HG03521 (cell line): ENCODE measurements around the gene CCDC102A.
"Not testable (repeated sequence)": the region's sequence is repeated elsewhere in the genome, so short reads cannot be mapped to it uniquely, and the experiment has no call there.

Experiments
- ATAC-seq: cut with Tn5 transposase; IDR thresholded peaks from one replicate; pipeline ENCODE4 v1.9.1; 2021; ENCODE audit warnings: mild to moderate bottlenecking, moderate library complexity; ENCODE audit not compliant: unreplicated experiment

The CCDC102A gene

GRCh38 chr16:57536306-57537193 is at the start of gene CCDC102A:
CCDC102A (minus strand) TSS chr16:57536571; CDS start chr16:57529177, 7,394 bp downstream.
- peak; percentile 28 for ATAC-seq

GRCh38 chr16:57585051-57585687 is 48.8 kb upstream of the CCDC102A start:
- no peak for ATAC-seq

DNA sequence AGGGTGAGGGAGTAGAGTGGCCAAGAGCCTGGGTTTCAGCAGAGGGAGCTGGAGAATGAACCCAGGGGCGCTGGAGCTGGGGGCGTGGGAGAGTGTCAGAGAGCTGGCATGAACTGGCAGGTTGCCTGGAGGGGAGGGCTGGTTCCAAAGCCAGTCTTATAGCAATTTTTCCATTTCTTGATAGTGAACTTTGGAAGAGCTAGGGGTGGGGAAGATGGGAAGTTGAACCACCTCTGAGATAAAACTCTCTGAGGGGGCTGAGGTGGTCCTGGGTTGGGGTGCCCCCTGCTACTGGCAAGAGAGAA is 42.9 kb upstream of the CCDC102A start:
- no peak for ATAC-seq

GRCh38 chr16:57578521-57579360 is 42.4 kb upstream of the CCDC102A start:
- ATAC-seq: no peak

DNA sequence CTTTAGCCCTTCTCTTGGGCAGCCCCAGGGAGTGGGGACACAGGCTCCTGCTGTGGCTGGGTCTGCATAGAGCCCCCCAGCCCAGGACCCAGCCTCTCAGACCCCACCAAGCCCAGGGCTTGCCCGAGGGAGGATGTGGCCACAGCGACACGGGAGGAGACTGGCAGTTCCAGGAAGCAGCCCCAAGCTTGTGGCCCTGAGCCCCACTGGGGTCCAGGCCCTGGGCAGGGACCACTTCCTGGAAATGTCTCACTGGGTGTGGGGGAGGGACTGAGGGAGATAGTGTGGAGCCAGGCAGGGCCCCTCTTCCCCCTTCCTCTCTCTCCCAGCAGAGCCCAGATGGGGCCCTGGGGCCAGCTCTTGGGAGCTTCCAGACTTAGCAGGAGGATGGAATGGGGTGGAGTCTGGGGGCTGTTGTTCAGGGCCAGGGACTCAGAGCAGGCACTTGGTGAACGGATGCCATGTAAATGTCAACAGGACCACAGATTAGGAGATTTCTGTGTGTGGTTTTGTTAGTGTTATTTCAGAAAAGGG is 41.4 kb upstream of the CCDC102A start:
- no peak for ATAC-seq

DNA sequence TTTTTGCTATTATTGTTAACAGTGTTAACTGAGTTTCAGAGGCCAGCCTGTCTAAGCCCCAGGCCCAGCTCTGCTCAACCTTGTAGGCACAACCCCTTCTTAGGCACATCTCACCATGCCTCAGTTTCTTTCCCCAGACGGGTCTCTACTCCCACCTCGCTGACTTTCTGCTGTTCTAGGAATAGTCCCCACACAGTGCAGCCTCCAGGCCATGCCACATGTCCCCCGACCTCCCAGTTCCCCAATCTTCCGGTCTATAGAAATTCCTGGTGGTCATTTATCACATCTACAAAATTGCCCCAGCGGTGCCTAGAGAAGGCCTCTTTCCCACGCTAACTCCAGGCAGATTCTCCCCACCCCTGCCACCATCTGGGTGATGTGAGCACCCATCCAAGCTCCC is 40.8 kb upstream of the CCDC102A start:
- no peak for ATAC-seq

DNA sequence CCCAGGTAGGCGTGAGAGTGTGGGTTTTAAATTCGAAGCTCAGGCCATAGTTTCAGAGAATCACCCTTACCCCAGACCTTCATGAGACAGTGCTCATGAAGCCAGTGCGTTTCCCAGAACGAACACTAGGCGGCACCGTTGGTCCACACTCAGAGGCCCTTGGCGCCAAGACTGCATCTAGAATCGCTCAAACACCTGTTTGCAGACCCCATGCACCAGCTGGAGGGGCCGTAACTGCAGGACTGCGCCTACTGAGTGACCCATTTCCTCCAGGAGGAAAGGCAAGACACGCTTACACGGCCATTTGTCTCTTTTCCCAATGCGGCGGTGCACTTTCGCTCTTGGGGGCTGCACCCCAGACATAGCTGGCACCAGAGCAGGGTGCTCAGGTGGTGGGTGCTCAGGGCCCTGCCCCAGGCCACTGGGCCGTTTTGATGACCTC is 40.1 kb upstream of the CCDC102A start:
- no peak for ATAC-seq

- no peak for ATAC-seq
Observed at GRCh38 chr16:57575468-57576277, 39.3 kb upstream of the CCDC102A start.

GRCh38 chr16:57574646-57575467 is 38.5 kb upstream of the CCDC102A start:
- ATAC-seq: no peak

DNA sequence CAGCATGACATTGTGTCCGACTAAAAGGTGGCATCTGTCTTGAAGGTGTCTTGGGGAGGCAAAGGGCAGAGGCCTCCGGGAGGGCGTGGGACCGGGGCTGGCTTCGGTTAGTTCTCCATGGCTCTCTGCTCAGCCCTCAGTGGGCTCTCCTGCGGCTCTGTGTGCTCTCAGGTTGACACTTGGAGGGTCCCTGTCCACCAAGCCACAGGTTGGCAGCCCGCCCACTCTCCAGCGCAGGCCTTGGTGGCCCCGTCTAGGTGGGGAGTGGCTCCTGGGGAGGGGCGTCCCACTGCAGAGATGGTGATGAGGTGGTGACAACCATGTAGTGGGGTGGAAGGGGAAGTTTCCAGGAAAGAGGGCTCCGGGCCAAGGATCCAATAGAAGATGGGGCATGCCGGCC is 37.7 kb upstream of the CCDC102A start:
- no peak for ATAC-seq

- no peak for ATAC-seq
Observed at GRCh38 chr16:57572978-57573728, 36.8 kb upstream of the CCDC102A start.

DNA sequence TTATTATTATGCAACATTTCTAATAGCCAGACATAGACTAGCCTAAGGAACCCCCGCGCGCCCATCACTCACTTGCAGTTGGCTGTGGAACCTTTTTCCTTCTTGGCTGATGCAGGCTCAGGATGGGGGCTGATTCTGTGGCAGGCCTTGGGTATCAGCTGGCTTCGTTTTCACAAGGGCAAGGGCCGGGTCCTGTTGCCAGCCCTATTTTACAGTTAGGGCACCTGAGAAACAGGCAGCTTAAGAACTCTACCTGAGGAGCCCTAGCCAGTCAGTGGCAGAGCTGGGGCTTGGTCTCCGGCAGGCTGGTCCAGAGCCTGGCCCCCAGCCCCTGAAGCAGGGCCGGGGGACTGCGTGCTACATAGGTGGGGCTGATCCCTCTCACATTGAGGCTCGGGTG is 34.7 kb upstream of the CCDC102A start:
- ATAC-seq: no peak

- no peak for ATAC-seq
Observed at GRCh38 chr16:57570301-57571070, 34.1 kb upstream of the CCDC102A start.

GRCh38 chr16:57569306-57569946 is 33.1 kb upstream of the CCDC102A start:
- no peak for ATAC-seq

- ATAC-seq: not testable (repeated sequence)
Observed at GRCh38 chr16:57568772-57569171, 32.4 kb upstream of the CCDC102A start.

GRCh38 chr16:57568173-57568678 is 31.9 kb upstream of the CCDC102A start:
- no peak for ATAC-seq

- ATAC-seq: no peak
Observed at GRCh38 chr16:57567691-57568090, 31.3 kb upstream of the CCDC102A start.
